ENCODE results near the gene TBCK. TPM values are rescaled to one million over a fixed set of nuclear protein-coding genes. Genes with fewer than 3 reads are reported as not detected.

The TBCK gene
- total RNA-seq, 1 donor from 2014 or later, result 47.6 TPM

GRCh38 chr4:106355193-106355592, 39.2 kb upstream of the TBCK start:
- DNase-seq (ENCODE audit: low read depth, low spot score), result no peak
- no peak overlapping the region for H3K27ac Mint-ChIP-seq (ENCODE audit: unreplicated experiment)
- no peak overlapping the region for H3K4me3 Mint-ChIP-seq
- no peaks in the 10 kb centered on the region for H3K9me3 Mint-ChIP-seq
- TF ChIP-seq CTCF (conservative IDR thresholded peaks at IDR 0.05), result no peak
- no peaks in the 10 kb centered on the region for H3K4me1 Mint-ChIP-seq
- no peaks in the 10 kb centered on the region for H3K36me3 Mint-ChIP-seq (ENCODE audit: low read depth)
- no peaks in the 10 kb centered on the region for H3K27me3 Mint-ChIP-seq (ENCODE audit: low read depth)

- H3K36me3 Mint-ChIP-seq (ENCODE audit: low read depth), result no peaks in the 10 kb centered on the region
- H3K4me3 Mint-ChIP-seq, result no peak overlapping the region
- H3K4me1 Mint-ChIP-seq, result no peaks in the 10 kb centered on the region
- H3K27me3 Mint-ChIP-seq (ENCODE audit: low read depth), result no peaks in the 10 kb centered on the region
- no peak for DNase-seq (ENCODE audit: low read depth, low spot score)
- TF ChIP-seq CTCF (conservative IDR thresholded peaks at IDR 0.05), result no peak
- H3K27ac Mint-ChIP-seq (ENCODE audit: unreplicated experiment), result no peak overlapping the region
- H3K9me3 Mint-ChIP-seq, result no peaks in the 10 kb centered on the region
Measured at GRCh38 chr4:106353786-106354185, 37.8 kb upstream of the TBCK start.

GRCh38 chr4:106351016-106351415, 35.0 kb upstream of the TBCK start:
- Mint-ChIP-seq H3K27ac (ENCODE audit: unreplicated experiment) (no peak overlapping the region), H3K9me3 (no peaks in the 10 kb centered on the region), H3K4me1 (no peaks in the 10 kb centered on the region), H3K27me3 (ENCODE audit: low read depth) (no peaks in the 10 kb centered on the region), H3K36me3 (ENCODE audit: low read depth) (peaks cover 2% of the 10 kb centered on the region), H3K4me3 (no peak overlapping the region)
- no peak for TF ChIP-seq CTCF (conservative IDR thresholded peaks at IDR 0.05)
- no peak for DNase-seq (ENCODE audit: low read depth, low spot score)

- no peaks in the 10 kb centered on the region for H3K4me1 Mint-ChIP-seq
- H3K9me3 Mint-ChIP-seq, result peaks cover 1% of the 10 kb centered on the region
- H3K36me3 Mint-ChIP-seq (ENCODE audit: low read depth), result peaks cover 6% of the 10 kb centered on the region
- no peak for DNase-seq (ENCODE audit: low read depth, low spot score)
- H3K4me3 Mint-ChIP-seq, result no peak overlapping the region
- no peak for TF ChIP-seq CTCF (conservative IDR thresholded peaks at IDR 0.05)
- no peak overlapping the region for H3K27ac Mint-ChIP-seq (ENCODE audit: unreplicated experiment)
- no peaks in the 10 kb centered on the region for H3K27me3 Mint-ChIP-seq (ENCODE audit: low read depth)
Measured at GRCh38 chr4:106347167-106347566, 31.2 kb upstream of the TBCK start.

- Mint-ChIP-seq H3K9me3 (peaks cover 5% of the 10 kb centered on the region), H3K4me1 (no peaks in the 10 kb centered on the region), H3K27ac (ENCODE audit: unreplicated experiment) (no peak overlapping the region), H3K27me3 (ENCODE audit: low read depth) (no peaks in the 10 kb centered on the region), H3K36me3 (ENCODE audit: low read depth) (peaks cover 25% of the 10 kb centered on the region), H3K4me3 (no peak overlapping the region)
- no peak for TF ChIP-seq CTCF (conservative IDR thresholded peaks at IDR 0.05)
- no peak for DNase-seq (ENCODE audit: low read depth, low spot score)
Measured at GRCh38 chr4:106344647-106344970, 28.6 kb upstream of the TBCK start.

Measured in neural crest cell (in vitro differentiated cells).